Endothelial cell of umbilical vein (primary cell): ENCODE results near the gene RBMS1. TPM values are rescaled to one million over a fixed set of nuclear protein-coding genes. Genes with fewer than 3 reads are reported as not detected.

Experiments used
- BruUV-seq: library from RNA; stranded (reverse); fragments of 400-500 nt; replicated peaks from 2 replicates; lab custom pipeline; 2021; lab: Mats Ljungman, UMichigan
- CTCF ChIA-PET: fragments of 300-600, 350-600 bp; sonication (Branson Sonifier 250); formaldehyde crosslinking; loops from one replicate; lab custom pipeline; 2021; ENCODE audit warnings: antibody characterized with exemption, inconsistent platforms; lab: Charles Lee
- POLR2A ChIA-PET: fragments of 300-600, 350-600 bp; sonication (Branson Sonifier 250); formaldehyde crosslinking; loops from one replicate; lab custom pipeline; 2021; ENCODE audit warnings: antibody characterized with exemption, inconsistent platforms; lab: Charles Lee
- DNase-seq: peaks from one replicate; pipeline ENCODE4 v3.0.0-alpha.2; 2011; ENCODE audit warnings: low read depth, low spot score
- FAIRE-seq: peaks from 2 replicates; lab custom pipeline; 2011; peaks lifted over from hg19 to GRCh38; lab: Jason Lieb, UNC
- H2AFZ ChIP-seq: 2 replicates; pipeline ENCODE4 v1.6.0; 2012; ENCODE audit warnings: low read depth, low read length, control low read depth, inconsistent platforms
- H3K27ac ChIP-seq: 2 replicates; pipeline ENCODE4 v1.5.1; 2011; ENCODE audit warnings: low read depth, mild to moderate bottlenecking, control low read depth, low read length, moderate library complexity; ENCODE audit not compliant: insufficient read depth
- H3K27me3 ChIP-seq, 2 experiments: 2 replicates each; pipeline versions ENCODE4 v1.6.0 to v1.6.1; 2011; ENCODE audit warnings: low read length in 2 of 2, mixed read lengths in 1 of 2; ENCODE audit not compliant: control insufficient read depth in 2 of 2, insufficient read depth in 2 of 2
- H3K36me3 ChIP-seq, 2 experiments: 2 replicates in 1 of 2; 3 replicates in 1 of 2; pipeline ENCODE4 v1.5.1; 2011; ENCODE audit warnings: low read length in 2 of 2, mild to moderate bottlenecking in 1 of 2, moderate library complexity in 1 of 2; ENCODE audit not compliant: control insufficient read depth in 2 of 2, insufficient read depth in 2 of 2; ENCODE audit errors: extremely low read depth in 1 of 2
- H3K4me1 ChIP-seq: 3 replicates; pipeline ENCODE4 v1.5.1; 2011; ENCODE audit warnings: mild to moderate bottlenecking, low read length; ENCODE audit not compliant: control insufficient read depth, insufficient read depth; ENCODE audit errors: extremely low read depth
- H3K4me2 ChIP-seq: 2 replicates; pipeline ENCODE4 v1.6.1; 2011; ENCODE audit warnings: low read length, control low read depth, mixed read lengths; ENCODE audit not compliant: insufficient read depth
- H3K4me3 ChIP-seq, 3 experiments: fragments of 200-600 bp in 1 of 3; sonication (generic), shearing (Covaris generic) in 1 of 3; replicated peaks in 1 of 3; 2 replicates each; pipeline ENCODE4 v1.5.1; 2011 to 2016; ENCODE audit warnings: control low read depth in 3 of 3, low read length in 3 of 3, mild to moderate bottlenecking in 2 of 3, inconsistent platforms in 1 of 3, low read depth in 1 of 3, moderate library complexity in 1 of 3; ENCODE audit not compliant: insufficient read depth in 1 of 3
- H3K79me2 ChIP-seq: 2 replicates; pipeline ENCODE4 v1.6.0; 2012; ENCODE audit warnings: low read length, inconsistent platforms; ENCODE audit not compliant: control insufficient read depth, insufficient read depth
- H3K9ac ChIP-seq: replicated peaks from 2 replicates; pipeline ENCODE3; 2011; ENCODE audit warnings: low read length, control low read depth; ENCODE audit not compliant: insufficient read depth; ENCODE audit errors: extremely low read depth
- H3K9me1 ChIP-seq: replicated peaks from 3 replicates; pipeline ENCODE4 v1.6.0; 2011; ENCODE audit warnings: mild to moderate bottlenecking, low read length; ENCODE audit not compliant: control insufficient read depth, insufficient read depth; ENCODE audit errors: extremely low read depth
- H3K9me3 ChIP-seq: replicated peaks from 2 replicates; pipeline ENCODE4 v1.5.1; 2012; ENCODE audit warnings: low read length, inconsistent platforms; ENCODE audit not compliant: control insufficient read depth, insufficient read depth
- H4K20me1 ChIP-seq: replicated peaks from 2 replicates; pipeline ENCODE3; 2011; ENCODE audit warnings: mild to moderate bottlenecking, low read length; ENCODE audit not compliant: control insufficient read depth, insufficient read depth; ENCODE audit errors: extremely low read depth
- EZH2 ChIP-seq: IDR thresholded peaks from 2 replicates; pipeline ENCODE4 v1.6.1; 2012; ENCODE audit warnings: borderline replicate concordance, low read depth, mild to moderate bottlenecking, moderate library complexity, low read length, inconsistent platforms; ENCODE audit not compliant: severe bottlenecking
- FOS ChIP-seq: IDR thresholded peaks from 2 replicates; pipeline ENCODE4 v1.6.1; 2011; ENCODE audit warnings: mild to moderate bottlenecking, low read length, moderate library complexity, borderline replicate concordance; ENCODE audit not compliant: insufficient read depth
- GATA2 ChIP-seq: IDR thresholded peaks from 2 replicates; pipeline ENCODE4 v1.7.0; 2011; ENCODE audit warnings: low read depth, mild to moderate bottlenecking, moderate library complexity, mixed read lengths, low read length; ENCODE audit not compliant: insufficient read length, insufficient read depth
- JUN ChIP-seq: IDR thresholded peaks from 2 replicates; pipeline ENCODE4 v1.6.1; 2011; ENCODE audit warnings: borderline replicate concordance, low read depth; ENCODE audit not compliant: insufficient read length, insufficient read depth
- MAX ChIP-seq: IDR thresholded peaks from 2 replicates; pipeline ENCODE4 v1.6.1; 2011; ENCODE audit not compliant: insufficient read depth, insufficient read length
- MYC ChIP-seq: IDR thresholded peaks from one replicate; pipeline ENCODE4 v1.6.1; 2011; ENCODE audit warnings: mild to moderate bottlenecking, low read depth, low read length
- POLR2A ChIP-seq: IDR thresholded peaks from 2 replicates; pipeline ENCODE4 v1.6.1; 2012; ENCODE audit warnings: low read depth, mild to moderate bottlenecking, control low read depth, low read length
- POLR2AphosphoS5 ChIP-seq: IDR thresholded peaks from 2 replicates; pipeline ENCODE4 v1.6.1; 2012; ENCODE audit warnings: low read depth, mild to moderate bottlenecking, control low read depth, low read length, moderate library complexity; ENCODE audit not compliant: insufficient read depth
- dilution Hi-C: fragments of 300-500 bp; cut with MboI; formaldehyde crosslinking; loops from one replicate; pipeline ENCODE4 v1.15.0; 2019; ENCODE audit warnings: low sequenced_read_pairs; ENCODE audit not compliant: extremely low pct_ligation_motif_present
- intact Hi-C: fragments of 100-400 bp; cut with micrococcal nuclease; formaldehyde crosslinking; loops from one replicate; pipeline ENCODE4 v1.10.0; 2022
- polyA plus RNA-seq, 4 experiments: library from polyadenylated mRNA; depleted of rRNA in 3 of 4; stranded (reverse) in 3 of 4; unstranded in 1 of 4; fragments of >200 nt; gene quantifications; 2 replicates each; pipeline versions ENCODE4 v1.2.1 to v1.2.3, GENCODE V29; 2011 to 2012; ENCODE audit warnings: missing spikeins in 1 of 4
- total RNA-seq: library from RNA; stranded (reverse); gene quantifications from 2 replicates; pipeline ENCODE4 v1.2.3, GENCODE V29; 2021
- TF ChIP-seq, protein P1 (sequence below), 2 donors: IDR thresholded peaks; 1 replicate in 1 of 2; 2 replicates in 1 of 2; pipeline ENCODE4 v1.5.1; 2011; ENCODE audit warnings: low read length in 2 of 2, mild to moderate bottlenecking in 2 of 2, moderate library complexity in 2 of 2, control low read depth in 1 of 2, inconsistent platforms in 1 of 2, low read depth in 1 of 2; ENCODE audit not compliant: insufficient read depth in 1 of 2; ENCODE audit errors: extremely low read depth in 1 of 2

RBMS1 gene
- total and polyA plus RNA-seq, 2 donors (not counting 3 experiments of a cell fraction or from before 2014, with no cell fraction given), result 60.0 to 93.3 TPM

DNA sequence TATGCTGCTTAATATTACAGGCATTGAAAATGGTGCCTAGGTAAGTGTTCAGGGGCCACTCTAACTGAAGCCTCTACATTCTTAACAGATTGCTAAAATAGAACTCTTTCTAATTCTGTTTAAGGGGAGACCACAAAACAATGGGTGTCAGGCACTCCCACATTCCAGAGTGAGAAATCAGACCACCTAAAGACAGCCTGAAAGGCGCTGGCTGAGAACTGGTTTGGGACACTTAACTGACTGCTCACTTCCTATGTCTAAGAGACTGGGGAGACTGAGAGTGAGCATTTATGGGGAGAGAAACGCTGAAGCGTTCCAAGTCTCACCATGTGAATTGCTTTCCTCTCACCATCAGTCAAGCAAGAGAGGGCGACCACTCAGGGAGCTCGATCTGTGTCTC is 184.7 kb downstream of the RBMS1 start:
- no peaks in the 10 kb centered on the region for H3K9me1 ChIP-seq
- ChIA-PET CTCF (interaction anchor here (1.1 to 3.5 kb wide), 5 partner anchors 9 to 199 kb away, joined by 3 to 28 read pairs (median 5); no protein-coding TSS in a partner anchor), POLR2A (no interaction called here)
- no peak overlapping the region for H3K4me3 ChIP-seq
- DNase-seq, result peak; percentile 50
- dilution Hi-C loops, result no loop called here
- peak; percentile 77 for FAIRE-seq
- no TSS peak for BruUV-seq
- H3K4me1 ChIP-seq, result peaks cover 22% of the 10 kb centered on the region
- H3K9me3 ChIP-seq, result no peaks in the 10 kb centered on the region
- H4K20me1 ChIP-seq, result no peaks in the 10 kb centered on the region
- TF ChIP-seq GATA2, result no peak
- peak; percentile 16 for TF ChIP-seq POLR2AphosphoS5
- TF ChIP-seq POLR2A, result no peak
- TF ChIP-seq MYC, result no peak
- peak; percentile 48 for TF ChIP-seq FOS
- TF ChIP-seq, protein P1, sequence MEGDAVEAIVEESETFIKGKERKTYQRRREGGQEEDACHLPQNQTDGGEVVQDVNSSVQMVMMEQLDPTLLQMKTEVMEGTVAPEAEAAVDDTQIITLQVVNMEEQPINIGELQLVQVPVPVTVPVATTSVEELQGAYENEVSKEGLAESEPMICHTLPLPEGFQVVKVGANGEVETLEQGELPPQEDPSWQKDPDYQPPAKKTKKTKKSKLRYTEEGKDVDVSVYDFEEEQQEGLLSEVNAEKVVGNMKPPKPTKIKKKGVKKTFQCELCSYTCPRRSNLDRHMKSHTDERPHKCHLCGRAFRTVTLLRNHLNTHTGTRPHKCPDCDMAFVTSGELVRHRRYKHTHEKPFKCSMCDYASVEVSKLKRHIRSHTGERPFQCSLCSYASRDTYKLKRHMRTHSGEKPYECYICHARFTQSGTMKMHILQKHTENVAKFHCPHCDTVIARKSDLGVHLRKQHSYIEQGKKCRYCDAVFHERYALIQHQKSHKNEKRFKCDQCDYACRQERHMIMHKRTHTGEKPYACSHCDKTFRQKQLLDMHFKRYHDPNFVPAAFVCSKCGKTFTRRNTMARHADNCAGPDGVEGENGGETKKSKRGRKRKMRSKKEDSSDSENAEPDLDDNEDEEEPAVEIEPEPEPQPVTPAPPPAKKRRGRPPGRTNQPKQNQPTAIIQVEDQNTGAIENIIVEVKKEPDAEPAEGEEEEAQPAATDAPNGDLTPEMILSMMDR (IDR thresholded peaks at IDR 0.05; ENCODE audit: extremely low read depth in 1 of 2, insufficient read depth in 1 of 2, low read depth in 1 of 2, low read length in 2 of 2), result no peak
- TF ChIP-seq EZH2, result no peak
- no peak for TF ChIP-seq MAX
- TF ChIP-seq JUN, result peak; percentile 31
- peak overlapping the region; percentile 88 for H3K27ac ChIP-seq
- H3K36me3 ChIP-seq, result peaks cover 3 to 6% of the 10 kb centered on the region in 2 experiments
- peak overlapping the region; percentile 31 for H3K4me2 ChIP-seq
- H3K27me3 ChIP-seq, result no peaks in the 10 kb centered on the region
- H2AFZ ChIP-seq, result no peak overlapping the region
- H3K79me2 ChIP-seq, result peaks cover 51% of the 10 kb centered on the region
- H3K9ac ChIP-seq, result peak overlapping the region; percentile 52
- intact Hi-C loops, result loop anchor here (1.0 kb wide), 1 partner anchor 10 kb away; no protein-coding TSS in a partner anchor
